Sigmoid colon (tissue), 7 donors: ENCODE data around the gene MARCHF9. TPM values are rescaled to one million over a fixed set of nuclear protein-coding genes. Genes with fewer than 3 reads are reported as not detected.
A peak's percentile ranks its signal among the peaks of the same experiment; 100 is the strongest.

Experiments
- DNase-seq: peaks from one replicate; pipeline ENCODE4 v3.0.0-alpha.2; 2019
- H3K27ac ChIP-seq, 4 donors: fragments of 200-600 bp; sonication (generic); one replicate each; pipeline ENCODE4 v1.5.1; 2016 to 2019; ENCODE audit warnings: mild to moderate bottlenecking in 1 of 4
- H3K27me3 ChIP-seq, 3 donors: fragments of 200-600 bp; sonication (generic); one replicate each; pipeline ENCODE4 v1.5.1; 2019; ENCODE audit warnings: mild to moderate bottlenecking in 1 of 3
- H3K36me3 ChIP-seq, 4 donors: fragments of 200-600 bp; sonication (generic); one replicate each; pipeline ENCODE4 v1.5.1; 2016 to 2019
- H3K4me1 ChIP-seq, 4 donors: fragments of 200-600 bp; sonication (generic); one replicate each; pipeline ENCODE4 v1.5.1; 2017 to 2019
- H3K4me3 ChIP-seq, 4 donors: fragments of 200-600 bp; sonication (generic); one replicate each; pipeline ENCODE4 v1.5.1; 2017 to 2019; ENCODE audit warnings: mild to moderate bottlenecking in 2 of 4, moderate library complexity in 1 of 4
- H3K9me3 ChIP-seq, 4 donors: fragments of 200-600 bp in 3 of 4; sonication (generic) in 3 of 4; one replicate each; pipeline versions ENCODE4 v1.5.1 to v1.6.1; 2013 to 2019
- EP300 ChIP-seq, 4 donors: sonication (generic); formaldehyde crosslinking; IDR thresholded peaks; one replicate each; pipeline ENCODE4 v1.6.1; 2017; ENCODE audit warnings: antibody characterized with exemption in 4 of 4
- POLR2A ChIP-seq, 2 donors: fragments of 450-650 bp; IDR thresholded peaks; one replicate each; pipeline ENCODE4 v1.6.1; 2016; ENCODE audit warnings: antibody characterized with exemption in 2 of 2, mild to moderate bottlenecking in 2 of 2, moderate library complexity in 2 of 2
- POLR2AphosphoS5 ChIP-seq, 4 donors: sonication (generic); formaldehyde crosslinking; IDR thresholded peaks; one replicate each; pipeline ENCODE4 v1.6.1; 2017; ENCODE audit warnings: antibody characterized with exemption in 4 of 4
- WGBS, 2 donors: extraction: QIAGEN DNeasy Blood & Tissue Kit; methylation state at CpG; one replicate each; pipeline ENCODE4 v1.1.7; 2013; 5-methylcytosine and 5-hydroxymethylcytosine counted together
- intact Hi-C: fragments of 100-400 bp; cut with DNase I; formaldehyde crosslinking; loops from one replicate; pipeline ENCODE4 v1.15.1; 2023
- polyA plus RNA-seq, 3 donors: library from polyadenylated mRNA; stranded (reverse); fragments of 200-250 nt; gene quantifications; one replicate each; pipeline ENCODE4 v1.2.3, GENCODE V29; 2013
- total RNA-seq, 4 donors: library from RNA; depleted of rRNA; stranded (reverse); fragments of >200 nt; gene quantifications; one replicate each; pipeline ENCODE4 v1.1.0, GENCODE V29; 2016
- TF ChIP-seq, protein P1 (sequence below), 4 experiments: fragments of 450-650 bp in 3 of 4; fragments of 200-600 bp in 1 of 4; IDR thresholded peaks; one replicate each; pipeline ENCODE4 v1.5.1; 2016 to 2019; ENCODE audit warnings: antibody characterized with exemption in 4 of 4, mild to moderate bottlenecking in 3 of 4, moderate library complexity in 2 of 4
- donor health status: healthy with polysubstance abuse.
- donor health status: Bipolar disorder and iron deficiency.
- donor health status: healthy.

Gene MARCHF9
- total and polyA plus RNA-seq, 7 donors = 5.5 to 14.9 (median 7.9) TPM

DNA sequence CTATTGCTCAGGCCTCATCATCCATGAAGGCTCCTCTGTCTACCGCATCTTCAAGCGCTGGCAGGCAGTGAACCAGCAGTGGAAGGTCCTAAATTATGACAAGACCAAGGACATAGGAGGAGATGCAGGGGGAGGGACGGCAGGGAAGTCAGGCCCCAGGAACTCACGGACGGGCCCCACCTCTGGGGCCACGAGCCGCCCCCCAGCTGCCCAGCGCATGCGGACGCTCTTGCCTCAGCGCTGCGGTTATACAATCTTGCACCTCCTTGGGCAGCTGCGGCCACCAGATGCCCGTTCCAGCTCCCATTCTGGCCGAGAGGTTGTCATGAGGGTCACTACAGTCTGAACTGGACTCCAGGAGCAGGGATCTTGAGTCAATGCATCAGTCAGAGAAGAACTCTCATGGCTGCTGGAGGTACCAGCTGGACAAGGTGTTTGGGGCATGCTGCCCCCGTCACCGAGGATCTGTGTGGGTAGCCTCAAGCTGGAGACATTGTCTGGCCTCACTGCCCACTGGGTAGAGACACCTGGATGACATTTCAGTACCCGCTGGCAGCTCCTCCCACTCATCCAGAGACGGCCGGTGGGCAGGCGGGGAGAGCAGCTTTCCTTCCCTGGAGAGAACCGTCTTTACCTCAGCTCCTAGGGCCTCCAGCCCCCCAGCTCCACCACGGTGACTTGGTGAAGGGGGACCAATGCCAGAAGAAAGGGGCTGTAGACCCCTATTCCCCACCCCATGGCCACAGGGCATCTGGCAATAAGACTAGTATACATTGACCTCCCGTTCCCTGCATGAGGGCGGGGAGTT lies 3.9 kb downstream of the MARCHF9 start:
- H3K4me1 ChIP-seq = peaks cover 0 to 23% (median 20%) of the 10 kb centered on the region in 4 donors
- H3K4me3 ChIP-seq = no peak overlapping the region
- peaks cover 12 to 26% (median 17%) of the 10 kb centered on the region in 3 donors for H3K27me3 ChIP-seq
- no peak overlapping the region for H3K27ac ChIP-seq
- WGBS, 2 donors = 92 to 94% methylated on average over 25 of the region's 25 CpGs
- intact Hi-C loops = no loop called here
- no peak for TF ChIP-seq EP300 (IDR thresholded peaks at IDR 0.05)
- no peak for TF ChIP-seq POLR2A (IDR thresholded peaks at IDR 0.05)
- no peak for TF ChIP-seq POLR2AphosphoS5 (IDR thresholded peaks at IDR 0.05)
- TF ChIP-seq, protein P1, sequence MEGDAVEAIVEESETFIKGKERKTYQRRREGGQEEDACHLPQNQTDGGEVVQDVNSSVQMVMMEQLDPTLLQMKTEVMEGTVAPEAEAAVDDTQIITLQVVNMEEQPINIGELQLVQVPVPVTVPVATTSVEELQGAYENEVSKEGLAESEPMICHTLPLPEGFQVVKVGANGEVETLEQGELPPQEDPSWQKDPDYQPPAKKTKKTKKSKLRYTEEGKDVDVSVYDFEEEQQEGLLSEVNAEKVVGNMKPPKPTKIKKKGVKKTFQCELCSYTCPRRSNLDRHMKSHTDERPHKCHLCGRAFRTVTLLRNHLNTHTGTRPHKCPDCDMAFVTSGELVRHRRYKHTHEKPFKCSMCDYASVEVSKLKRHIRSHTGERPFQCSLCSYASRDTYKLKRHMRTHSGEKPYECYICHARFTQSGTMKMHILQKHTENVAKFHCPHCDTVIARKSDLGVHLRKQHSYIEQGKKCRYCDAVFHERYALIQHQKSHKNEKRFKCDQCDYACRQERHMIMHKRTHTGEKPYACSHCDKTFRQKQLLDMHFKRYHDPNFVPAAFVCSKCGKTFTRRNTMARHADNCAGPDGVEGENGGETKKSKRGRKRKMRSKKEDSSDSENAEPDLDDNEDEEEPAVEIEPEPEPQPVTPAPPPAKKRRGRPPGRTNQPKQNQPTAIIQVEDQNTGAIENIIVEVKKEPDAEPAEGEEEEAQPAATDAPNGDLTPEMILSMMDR (IDR thresholded peaks at IDR 0.05) = no peak
- H3K9me3 ChIP-seq = no peaks in the 10 kb centered on the region
- DNase-seq = peak; percentile 54
- peaks cover 0 to 22% (median 13%) of the 10 kb centered on the region in 4 donors for H3K36me3 ChIP-seq

DNA sequence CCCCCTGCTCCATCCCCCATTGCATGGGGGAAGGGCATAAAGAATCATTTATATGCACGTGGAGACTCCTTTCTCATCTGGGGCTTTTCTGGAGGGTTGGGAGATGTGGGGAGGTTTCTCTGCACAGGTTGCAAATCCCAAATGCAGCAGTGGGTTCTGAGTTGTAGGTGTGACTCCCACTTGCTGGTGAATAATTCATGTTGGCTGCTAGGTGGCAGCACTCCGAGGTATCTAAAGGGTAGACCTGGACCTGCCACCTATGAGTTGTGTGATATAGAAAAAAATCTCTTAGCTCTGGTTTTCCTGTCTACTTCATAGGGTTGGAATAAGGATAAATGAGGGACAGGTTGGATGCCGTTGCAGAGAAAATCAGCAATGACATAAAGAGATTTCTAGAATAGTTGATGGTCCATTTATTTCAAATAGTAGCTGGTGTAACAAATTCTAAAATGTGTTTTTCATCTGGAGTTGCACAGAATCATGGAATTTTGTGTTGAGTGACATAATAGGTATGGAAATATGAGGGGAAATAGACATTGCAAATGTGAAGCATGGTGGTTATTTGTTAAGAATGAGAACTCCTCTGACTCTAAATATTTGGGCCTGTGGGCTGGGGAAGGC lies 4.6 kb downstream of the MARCHF9 start:
- intact Hi-C loops = no loop called here

DNA sequence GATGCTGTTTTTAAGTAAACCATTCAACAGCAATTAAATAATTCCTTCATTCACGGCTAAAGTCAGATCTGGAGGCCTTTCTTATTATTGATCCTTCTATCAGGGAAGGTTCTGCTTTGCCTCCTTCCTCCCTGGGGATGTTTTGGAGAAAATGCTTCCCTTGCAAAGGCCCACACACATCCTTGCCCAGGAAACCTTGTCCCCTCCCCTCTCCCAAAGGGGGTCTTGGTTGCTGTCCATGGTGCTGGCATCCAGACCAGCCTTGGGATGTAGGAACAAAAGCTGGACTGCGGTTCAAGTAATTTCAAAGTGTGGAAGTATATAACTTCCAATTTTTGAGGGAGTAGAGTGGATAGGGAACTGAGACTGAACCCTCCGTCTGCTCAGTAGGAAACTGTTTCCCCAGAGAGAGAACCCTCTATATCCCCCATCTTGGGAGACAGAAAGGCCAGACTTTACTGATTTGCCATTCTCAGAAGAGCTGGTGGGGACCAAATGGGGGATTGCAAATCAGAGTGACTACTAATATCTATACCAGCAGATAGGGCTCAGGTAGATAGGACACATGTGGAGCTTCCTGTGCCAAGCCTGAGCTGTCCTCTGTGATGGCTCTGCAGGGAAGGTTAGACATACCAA lies 5.6 kb downstream of the MARCHF9 start:
- Histone ChIP-seq H3K27me3 (peaks cover 29 to 44% (median 34%) of the 10 kb centered on the region in 3 donors), H3K36me3 (peaks cover 0 to 22% (median 13%) of the 10 kb centered on the region in 4 donors), H3K4me3 (no peak overlapping the region), H3K9me3 (no peaks in the 10 kb centered on the region), H3K27ac (no peak overlapping the region), H3K4me1 (peaks cover 0 to 27% (median 20%) of the 10 kb centered on the region in 4 donors)
- no peak for TF ChIP-seq POLR2AphosphoS5 (IDR thresholded peaks at IDR 0.05)
- TF ChIP-seq POLR2A (IDR thresholded peaks at IDR 0.05) = no peak
- TF ChIP-seq, protein P1 (IDR thresholded peaks at IDR 0.05) = no peak
- TF ChIP-seq EP300 (IDR thresholded peaks at IDR 0.05) = no peak
- DNase-seq = no peak
- intact Hi-C loops = no loop called here
- 90 to 91% methylated on average over 3 of the region's 3 CpGs for WGBS, 2 donors

More for the DNA sequence above, 4.6 kb downstream of the MARCHF9 start:
- peaks cover 0 to 21% (median 15%) of the 10 kb centered on the region in 4 donors for H3K4me1 ChIP-seq
- H3K27me3 ChIP-seq = peaks cover 19 to 34% (median 24%) of the 10 kb centered on the region in 3 donors
- no peak for DNase-seq
- H3K36me3 ChIP-seq = peaks cover 0 to 22% (median 13%) of the 10 kb centered on the region in 4 donors
- WGBS, 2 donors = 21 to 42% methylated on average over 3 of the region's 3 CpGs
- no peaks in the 10 kb centered on the region for H3K9me3 ChIP-seq
- TF ChIP-seq POLR2AphosphoS5 (IDR thresholded peaks at IDR 0.05) (no peak), EP300 (IDR thresholded peaks at IDR 0.05) (no peak), POLR2A (IDR thresholded peaks at IDR 0.05) (no peak)
- TF ChIP-seq, protein P1 (IDR thresholded peaks at IDR 0.05) = no peak
- no peak overlapping the region for H3K4me3 ChIP-seq
- no peak overlapping the region for H3K27ac ChIP-seq

DNA sequence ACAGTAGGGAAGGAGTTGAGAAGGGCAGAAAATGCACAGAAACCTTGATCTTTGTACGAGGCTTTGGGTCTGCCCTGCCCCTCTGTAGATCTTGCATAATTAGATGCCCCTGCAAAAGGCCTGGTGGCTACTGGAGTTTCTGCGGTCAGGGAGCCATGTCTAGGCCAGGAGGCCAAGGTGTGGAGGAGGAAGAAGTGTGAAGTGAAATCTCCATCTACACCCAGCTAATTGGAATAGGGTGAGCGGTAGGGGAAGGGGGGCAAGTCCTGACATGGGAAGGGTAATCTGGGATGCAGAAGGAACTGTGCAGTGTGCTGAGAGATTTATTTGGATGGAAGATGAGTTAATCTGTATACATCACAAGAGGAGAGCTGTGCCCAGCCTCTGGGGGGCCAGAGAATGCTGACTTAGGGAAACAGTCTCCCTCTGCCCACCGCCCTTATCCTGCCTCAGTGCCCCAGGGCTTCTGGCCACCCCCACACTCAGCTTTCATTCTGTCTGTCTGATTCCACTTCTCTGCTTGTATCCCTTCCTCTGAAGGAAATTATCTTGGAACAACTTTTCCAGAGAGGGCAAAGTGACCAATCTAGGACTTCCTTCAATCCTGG lies 6.6 kb downstream of the MARCHF9 start:
- no peak overlapping the region for H3K27ac ChIP-seq
- H3K36me3 ChIP-seq = peaks cover 0 to 22% (median 13%) of the 10 kb centered on the region in 4 donors
- H3K4me3 ChIP-seq = no peak overlapping the region
- H3K4me1 ChIP-seq = peaks cover 0 to 28% (median 22%) of the 10 kb centered on the region in 4 donors
- no peak for TF ChIP-seq POLR2A (IDR thresholded peaks at IDR 0.05)
- TF ChIP-seq, protein P1 (IDR thresholded peaks at IDR 0.05) = no peak
- TF ChIP-seq POLR2AphosphoS5 (IDR thresholded peaks at IDR 0.05) = no peak
- no peak for TF ChIP-seq EP300 (IDR thresholded peaks at IDR 0.05)
- intact Hi-C loops = no loop called here
- no peak for DNase-seq
- peaks cover 36 to 54% (median 44%) of the 10 kb centered on the region in 3 donors for H3K27me3 ChIP-seq
- no peaks in the 10 kb centered on the region for H3K9me3 ChIP-seq
- 95% methylated on average over 4 of the region's 4 CpGs for WGBS, 2 donors
